ENCODE measurements around the gene TH.

TH gene

GRCh38 chr11:2187280-2187707, 15.7 kb upstream of the TH start:
- no peak overlapping the region for H3K4me3 ChIP-seq (ENCODE audit: low read length)
- TF ChIP-seq CTCF (conservative IDR thresholded peaks at IDR 0.05; ENCODE audit: low read depth, low read length): no peak
- no peak for DNase-seq (ENCODE audit: low read depth)

- no peak for DNase-seq (ENCODE audit: low read depth)
- TF ChIP-seq CTCF (conservative IDR thresholded peaks at IDR 0.05; ENCODE audit: low read depth, low read length): peak; percentile 63
- H3K4me3 ChIP-seq (ENCODE audit: low read length): no peak overlapping the region
These were observed 15.2 kb upstream of the TH start for GRCh38 chr11:2186669-2187279.

- DNase-seq (ENCODE audit: low read depth): no peak
- TF ChIP-seq CTCF (conservative IDR thresholded peaks at IDR 0.05; ENCODE audit: low read depth, low read length): no peak
These were observed 13.9 kb upstream of the TH start for GRCh38 chr11:2185324-2186085.

GRCh38 chr11:2182692-2183474, 11.3 kb upstream of the TH start:
- no peak for TF ChIP-seq CTCF (conservative IDR thresholded peaks at IDR 0.05; ENCODE audit: low read depth, low read length)
- no peak for DNase-seq (ENCODE audit: low read depth)
- H3K4me3 ChIP-seq (ENCODE audit: low read length): no peak overlapping the region

More at GRCh38 chr11:2185324-2186085, 13.9 kb upstream of the TH start:
- no peak overlapping the region for H3K4me3 ChIP-seq (ENCODE audit: low read length)

- no peak for DNase-seq (ENCODE audit: low read depth)
- no peak overlapping the region for H3K4me3 ChIP-seq (ENCODE audit: low read length)
- no peak for TF ChIP-seq CTCF (conservative IDR thresholded peaks at IDR 0.05; ENCODE audit: low read depth, low read length)
These were observed 10.5 kb upstream of the TH start for GRCh38 chr11:2182075-2182474.

- no peak overlapping the region for H3K4me3 ChIP-seq (ENCODE audit: low read length)
- TF ChIP-seq CTCF (conservative IDR thresholded peaks at IDR 0.05; ENCODE audit: low read depth, low read length): no peak
- DNase-seq (ENCODE audit: low read depth): no peak
These were observed 9.3 kb upstream of the TH start for GRCh38 chr11:2180789-2181370.
